ENCODE data around the gene CYB5A. TPM values are rescaled to one million over a fixed set of nuclear protein-coding genes. Genes with fewer than 3 reads are reported as not detected.
"Not testable (repeated sequence)": the region's sequence is repeated elsewhere in the genome, so short reads cannot be mapped to it uniquely, and the experiment has no call there.

Gene CYB5A
- 36.0 and 40.5 TPM in 2 replicates for total RNA-seq

- Mint-ChIP-seq H3K4me3 (no peak within 1 kb of the TSS), H3K9me3 (no peaks in the 10 kb centered on the region), H3K4me1 (ENCODE audit: low read depth) (peaks cover 14% of the 10 kb centered on the region), H3K27me3 (ENCODE audit: insufficient read depth) (peaks cover 17% of the 10 kb centered on the region), H3K27ac (peak within 1 kb of the TSS; percentile 90), H3K36me3 (ENCODE audit: low read depth) (peaks cover 2% of the 10 kb centered on the region)
- peak; percentile 97 for DNase-seq (ENCODE audit: low spot score)
- intact Hi-C loops (cut with micrococcal nuclease): loop anchor here (1.0 to 5.0 kb wide), 6 partner anchors 40 to 305 kb away; partner anchors contain the start of genes TIMM21 and ZNF407
Observed at GRCh38 chr18:74291771-74292540, at the start of gene CYB5A. Gene CYB5A (minus strand): TSS chr18:74291963. CDS start chr18:74291875, 88 bp downstream.

GRCh38 chr18:74337912-74338309 lies 46.1 kb upstream of the CYB5A start:
- no peaks in the 10 kb centered on the region for H3K36me3 Mint-ChIP-seq (ENCODE audit: low read depth)
- H3K9me3 Mint-ChIP-seq: peaks cover 12% of the 10 kb centered on the region
- no peaks in the 10 kb centered on the region for H3K4me1 Mint-ChIP-seq (ENCODE audit: low read depth)
- no peak overlapping the region for H3K27ac Mint-ChIP-seq
- no peak for DNase-seq (ENCODE audit: low spot score)
- intact Hi-C loops (cut with micrococcal nuclease): no loop called here
- peaks cover 14% of the 10 kb centered on the region for H3K27me3 Mint-ChIP-seq (ENCODE audit: insufficient read depth)
- H3K4me3 Mint-ChIP-seq: no peak overlapping the region

- no peak overlapping the region for H3K27ac Mint-ChIP-seq
- H3K4me1 Mint-ChIP-seq (ENCODE audit: low read depth): no peaks in the 10 kb centered on the region
- peaks cover 12% of the 10 kb centered on the region for H3K9me3 Mint-ChIP-seq
- H3K36me3 Mint-ChIP-seq (ENCODE audit: low read depth): no peaks in the 10 kb centered on the region
- intact Hi-C loops (cut with micrococcal nuclease): no loop called here
- no peak overlapping the region for H3K4me3 Mint-ChIP-seq
- H3K27me3 Mint-ChIP-seq (ENCODE audit: insufficient read depth): peaks cover 13% of the 10 kb centered on the region
- no peak for DNase-seq (ENCODE audit: low spot score)
Observed at GRCh38 chr18:74337155-74337911, 45.6 kb upstream of the CYB5A start.

GRCh38 chr18:74336656-74337055 lies 44.9 kb upstream of the CYB5A start:
- H3K36me3 Mint-ChIP-seq (ENCODE audit: low read depth): no peaks in the 10 kb centered on the region
- peaks cover 12% of the 10 kb centered on the region for H3K9me3 Mint-ChIP-seq
- no peak overlapping the region for H3K4me3 Mint-ChIP-seq
- H3K27ac Mint-ChIP-seq: no peak overlapping the region
- peaks cover 13% of the 10 kb centered on the region for H3K27me3 Mint-ChIP-seq (ENCODE audit: insufficient read depth)
- no peaks in the 10 kb centered on the region for H3K4me1 Mint-ChIP-seq (ENCODE audit: low read depth)
- intact Hi-C loops (cut with micrococcal nuclease): no loop called here
- no peak for DNase-seq (ENCODE audit: low spot score)

GRCh38 chr18:74334242-74334893 lies 42.6 kb upstream of the CYB5A start:
- Mint-ChIP-seq H3K27me3 (ENCODE audit: insufficient read depth) (peaks cover 13% of the 10 kb centered on the region), H3K27ac (no peak overlapping the region), H3K36me3 (ENCODE audit: low read depth) (no peaks in the 10 kb centered on the region), H3K9me3 (peaks cover 12% of the 10 kb centered on the region), H3K4me1 (ENCODE audit: low read depth) (no peaks in the 10 kb centered on the region), H3K4me3 (no peak overlapping the region)
- intact Hi-C loops (cut with micrococcal nuclease): no loop called here
- no peak for DNase-seq (ENCODE audit: low spot score)

GRCh38 chr18:74333091-74333490 lies 41.3 kb upstream of the CYB5A start:
- Mint-ChIP-seq H3K4me1 (ENCODE audit: low read depth) (no peaks in the 10 kb centered on the region), H3K27ac (no peak overlapping the region), H3K27me3 (ENCODE audit: insufficient read depth) (peaks cover 15% of the 10 kb centered on the region), H3K36me3 (ENCODE audit: low read depth) (no peaks in the 10 kb centered on the region), H3K4me3 (no peak overlapping the region), H3K9me3 (peaks cover 12% of the 10 kb centered on the region)
- intact Hi-C loops (cut with micrococcal nuclease): no loop called here
- no peak for DNase-seq (ENCODE audit: low spot score)

GRCh38 chr18:74331404-74331803 lies 39.6 kb upstream of the CYB5A start:
- intact Hi-C loops (cut with micrococcal nuclease): no loop called here
- Mint-ChIP-seq H3K27me3 (ENCODE audit: insufficient read depth) (peaks cover 16% of the 10 kb centered on the region), H3K4me1 (ENCODE audit: low read depth) (no peaks in the 10 kb centered on the region), H3K36me3 (ENCODE audit: low read depth) (no peaks in the 10 kb centered on the region), H3K4me3 (no peak overlapping the region), H3K27ac (no peak overlapping the region), H3K9me3 (peaks cover 12% of the 10 kb centered on the region)
- DNase-seq (ENCODE audit: low spot score): no peak

GRCh38 chr18:74329688-74330205 lies 38.0 kb upstream of the CYB5A start:
- intact Hi-C loops (cut with micrococcal nuclease): no loop called here
- Mint-ChIP-seq H3K4me1 (ENCODE audit: low read depth) (no peaks in the 10 kb centered on the region), H3K9me3 (peaks cover 12% of the 10 kb centered on the region), H3K27ac (no peak overlapping the region), H3K27me3 (ENCODE audit: insufficient read depth) (peaks cover 20% of the 10 kb centered on the region), H3K4me3 (no peak overlapping the region), H3K36me3 (ENCODE audit: low read depth) (no peaks in the 10 kb centered on the region)
- DNase-seq (ENCODE audit: low spot score): no peak

- H3K27me3 Mint-ChIP-seq (ENCODE audit: insufficient read depth): peaks cover 20% of the 10 kb centered on the region
- H3K4me3 Mint-ChIP-seq: no peak overlapping the region
- no peak for DNase-seq (ENCODE audit: low spot score)
- intact Hi-C loops (cut with micrococcal nuclease): no loop called here
- no peaks in the 10 kb centered on the region for H3K36me3 Mint-ChIP-seq (ENCODE audit: low read depth)
- peaks cover 2% of the 10 kb centered on the region for H3K9me3 Mint-ChIP-seq
- no peak overlapping the region for H3K27ac Mint-ChIP-seq
- no peaks in the 10 kb centered on the region for H3K4me1 Mint-ChIP-seq (ENCODE audit: low read depth)
Observed at GRCh38 chr18:74328206-74328605, 36.4 kb upstream of the CYB5A start.

GRCh38 chr18:74326791-74327190 lies 35.0 kb upstream of the CYB5A start:
- H3K4me1 Mint-ChIP-seq (ENCODE audit: low read depth); H3K36me3 Mint-ChIP-seq (ENCODE audit: low read depth); intact Hi-C loops (cut with micrococcal nuclease); DNase-seq (ENCODE audit: low spot score); H3K4me3 Mint-ChIP-seq; H3K9me3 Mint-ChIP-seq; H3K27ac Mint-ChIP-seq: not testable (repeated sequence)
- H3K27me3 Mint-ChIP-seq (ENCODE audit: insufficient read depth): peaks cover 19% of the 10 kb centered on the region

- Mint-ChIP-seq H3K27ac (no peak overlapping the region), H3K4me1 (ENCODE audit: low read depth) (no peaks in the 10 kb centered on the region), H3K9me3 (no peaks in the 10 kb centered on the region), H3K4me3 (no peak overlapping the region), H3K27me3 (ENCODE audit: insufficient read depth) (peaks cover 20% of the 10 kb centered on the region), H3K36me3 (ENCODE audit: low read depth) (no peaks in the 10 kb centered on the region)
- intact Hi-C loops (cut with micrococcal nuclease): no loop called here
- no peak for DNase-seq (ENCODE audit: low spot score)
Observed at GRCh38 chr18:74326231-74326630, 34.5 kb upstream of the CYB5A start.

- no peaks in the 10 kb centered on the region for H3K4me1 Mint-ChIP-seq (ENCODE audit: low read depth)
- H3K27ac Mint-ChIP-seq: no peak overlapping the region
- no peak for DNase-seq (ENCODE audit: low spot score)
- H3K4me3 Mint-ChIP-seq: no peak overlapping the region
- H3K27me3 Mint-ChIP-seq (ENCODE audit: insufficient read depth): peaks cover 10% of the 10 kb centered on the region
- intact Hi-C loops (cut with micrococcal nuclease): no loop called here
- H3K9me3 Mint-ChIP-seq: no peaks in the 10 kb centered on the region
- no peaks in the 10 kb centered on the region for H3K36me3 Mint-ChIP-seq (ENCODE audit: low read depth)
Observed at GRCh38 chr18:74316257-74317170, 24.8 kb upstream of the CYB5A start.
